HG03097 (cell line): ENCODE data around the gene DVL1.

Source experiments
- ATAC-seq: cut with Tn5 transposase; IDR thresholded peaks from one replicate; pipeline ENCODE4 v1.9.1; 2021; ENCODE audit not compliant: unreplicated experiment, low FRiP score

The DVL1 gene

DNA sequence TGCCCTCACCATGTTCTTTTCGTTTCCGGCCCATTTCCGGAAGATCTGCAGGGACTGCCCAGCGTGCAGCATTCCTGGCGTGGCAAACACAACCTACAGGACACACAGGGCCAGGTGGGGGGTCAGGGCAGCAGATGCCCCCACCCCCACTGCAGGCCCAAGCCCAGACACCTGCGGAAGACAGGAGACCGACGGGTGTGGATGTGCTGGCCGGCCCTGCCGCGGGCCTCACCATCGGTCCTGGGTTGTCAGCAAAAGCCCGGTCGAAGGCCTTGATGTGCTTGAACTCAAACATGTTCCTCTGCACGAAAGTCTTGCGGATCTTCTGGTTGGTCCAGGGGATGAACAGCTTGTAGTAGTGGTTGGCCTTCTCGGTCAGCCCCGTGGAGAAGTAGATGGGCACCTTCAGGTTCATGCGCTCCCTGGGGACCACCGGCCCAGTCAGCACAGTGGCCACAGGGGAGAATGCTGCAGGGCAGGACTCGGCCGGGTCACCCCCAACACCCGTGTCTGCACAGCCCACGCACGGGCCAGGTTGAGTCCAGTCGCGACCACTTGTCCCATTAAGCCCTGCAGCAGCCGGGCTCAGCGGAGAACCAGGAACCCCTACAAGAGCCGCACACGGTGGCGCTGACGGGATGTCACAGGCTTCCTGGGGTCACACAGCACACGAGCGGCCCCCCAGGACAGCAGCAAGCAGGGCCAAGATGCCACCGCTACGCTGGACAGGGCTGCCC lies 35.5 kb downstream of the DVL1 start:
- ATAC-seq = no peak

DNA sequence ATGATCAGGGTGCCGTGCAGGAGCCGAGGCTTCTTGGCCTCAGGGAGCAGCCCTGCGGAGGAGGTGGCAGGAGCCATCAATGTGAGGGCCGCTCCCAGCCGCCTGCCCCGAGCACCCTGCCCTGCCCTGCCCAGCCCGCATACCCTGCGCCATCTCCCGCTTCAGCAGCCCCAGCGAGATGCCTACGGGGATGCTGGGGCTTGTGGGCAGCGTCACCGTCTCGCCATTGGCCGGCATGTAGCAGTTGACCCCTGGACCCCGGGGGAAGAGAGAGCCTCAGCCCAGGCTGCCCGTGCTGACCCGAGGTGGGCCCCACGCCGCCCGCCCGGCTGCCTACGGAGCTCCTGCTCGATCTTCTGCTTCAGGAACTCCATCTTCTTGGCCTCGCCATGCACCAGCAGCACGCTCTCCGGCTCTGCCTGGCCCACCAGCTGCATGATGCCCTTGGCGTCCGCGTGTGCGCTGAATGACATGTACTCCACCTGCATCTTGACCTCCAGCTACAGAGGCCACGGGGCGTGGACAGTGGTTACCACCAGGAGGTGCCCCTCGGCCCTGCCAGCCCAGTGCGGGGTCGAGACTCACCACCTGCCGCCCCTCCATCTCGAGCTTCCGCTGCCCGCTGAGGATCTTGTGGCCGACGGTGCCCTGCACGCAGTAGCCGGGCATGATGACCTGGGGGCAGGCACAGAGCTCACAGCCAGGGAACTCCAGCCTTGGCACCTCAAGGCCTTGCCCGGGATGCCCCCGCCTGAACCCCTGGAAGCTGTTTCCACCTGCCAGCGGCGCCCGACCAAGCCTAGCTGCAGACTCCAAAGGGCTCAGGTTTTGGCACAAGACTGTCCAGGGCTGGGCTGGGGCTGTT lies 36.5 kb downstream of the DVL1 start:
- no peak for ATAC-seq

DNA sequence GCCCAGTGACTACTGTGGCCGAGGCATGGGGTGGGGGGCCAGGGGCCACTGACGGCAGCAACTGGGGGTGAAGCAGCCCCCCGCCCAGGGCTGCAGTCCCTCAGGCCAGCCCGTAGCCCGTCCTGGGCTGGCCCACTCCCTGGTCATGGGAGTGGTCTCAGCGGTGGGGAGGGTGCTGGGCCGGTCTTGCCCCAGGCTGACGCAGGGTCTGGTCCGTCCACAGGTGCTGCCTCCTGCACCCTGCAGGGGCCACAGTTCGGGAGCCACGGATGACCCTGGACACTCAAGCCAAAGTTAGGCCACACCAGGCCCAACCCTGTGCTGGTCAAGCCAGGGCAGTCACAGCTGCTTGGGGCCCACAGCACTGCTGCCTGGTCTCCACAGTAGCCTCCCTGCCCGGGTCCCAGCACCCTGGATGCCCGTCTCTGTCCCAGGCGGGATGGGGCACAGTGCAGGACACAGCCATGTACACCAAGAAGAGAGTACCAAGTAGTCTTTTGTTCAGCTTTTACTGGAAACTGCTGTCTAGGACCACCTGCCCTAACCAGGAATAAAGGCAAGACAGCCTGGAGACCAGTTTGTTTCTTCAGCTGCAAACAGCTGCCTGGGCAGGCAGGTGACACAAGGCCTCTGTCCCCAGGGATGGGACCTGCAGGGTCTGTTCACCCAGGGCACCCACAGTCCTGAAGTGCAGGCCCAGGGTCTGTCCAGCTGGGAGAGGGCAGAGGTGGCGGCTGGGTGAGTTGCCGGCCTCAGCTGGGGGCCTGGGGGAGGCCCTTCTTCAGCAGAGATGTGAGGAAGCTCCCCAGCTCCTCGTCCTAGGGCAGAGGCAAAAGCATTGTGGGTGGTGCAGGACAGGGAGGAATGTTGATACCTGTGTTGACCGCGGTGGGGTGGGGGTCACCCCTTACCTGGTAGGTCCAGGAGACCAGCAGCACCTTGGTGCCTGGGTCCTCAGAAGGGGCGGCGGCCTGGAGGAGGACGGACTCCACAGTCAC lies 37.8 kb downstream of the DVL1 start:
- ATAC-seq = no peak

DNA sequence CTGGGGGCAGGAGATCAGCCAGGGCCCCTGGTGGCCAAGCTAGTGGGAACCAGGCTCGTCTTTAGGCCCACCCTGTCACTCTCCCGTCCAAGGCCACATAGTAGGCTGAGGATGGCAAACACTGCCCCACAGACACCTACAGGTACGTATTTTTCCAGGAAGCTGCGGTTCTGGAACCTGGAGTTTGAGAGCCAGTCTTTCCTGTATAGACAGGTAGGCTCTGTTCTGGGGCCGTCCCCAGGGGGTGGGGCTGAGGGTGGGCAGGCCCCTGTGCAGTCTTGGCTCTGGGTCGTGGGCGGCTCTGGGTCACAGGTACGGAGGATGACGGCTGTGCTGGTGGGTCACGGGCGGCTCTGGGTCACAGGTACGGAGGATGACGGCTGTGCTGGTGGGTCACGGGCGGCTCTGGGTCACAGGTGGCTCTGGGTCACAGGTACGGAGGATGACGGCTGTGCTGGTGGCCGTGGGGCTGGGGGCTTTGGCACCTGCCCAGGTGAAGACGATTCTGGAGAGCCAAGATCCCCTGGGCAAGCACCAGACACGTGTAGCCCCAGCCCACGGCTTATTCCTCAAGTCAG lies 38.7 kb downstream of the DVL1 start:
- ATAC-seq = no peak

DNA sequence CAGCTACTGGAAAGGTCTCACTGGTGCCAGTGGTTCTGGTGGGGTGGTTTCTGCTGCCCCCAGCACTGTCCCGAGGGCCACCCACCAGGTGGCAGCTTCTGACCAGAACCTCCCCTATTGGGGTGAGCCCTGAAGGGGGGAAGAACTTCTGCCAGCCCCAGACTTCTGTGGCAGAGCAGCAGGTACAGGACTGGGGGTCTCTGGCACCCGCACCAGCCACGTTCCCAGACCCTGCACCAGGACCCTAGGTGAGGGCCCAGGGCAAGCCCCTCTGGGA lies 39.2 kb downstream of the DVL1 start:
- no peak for ATAC-seq

DNA sequence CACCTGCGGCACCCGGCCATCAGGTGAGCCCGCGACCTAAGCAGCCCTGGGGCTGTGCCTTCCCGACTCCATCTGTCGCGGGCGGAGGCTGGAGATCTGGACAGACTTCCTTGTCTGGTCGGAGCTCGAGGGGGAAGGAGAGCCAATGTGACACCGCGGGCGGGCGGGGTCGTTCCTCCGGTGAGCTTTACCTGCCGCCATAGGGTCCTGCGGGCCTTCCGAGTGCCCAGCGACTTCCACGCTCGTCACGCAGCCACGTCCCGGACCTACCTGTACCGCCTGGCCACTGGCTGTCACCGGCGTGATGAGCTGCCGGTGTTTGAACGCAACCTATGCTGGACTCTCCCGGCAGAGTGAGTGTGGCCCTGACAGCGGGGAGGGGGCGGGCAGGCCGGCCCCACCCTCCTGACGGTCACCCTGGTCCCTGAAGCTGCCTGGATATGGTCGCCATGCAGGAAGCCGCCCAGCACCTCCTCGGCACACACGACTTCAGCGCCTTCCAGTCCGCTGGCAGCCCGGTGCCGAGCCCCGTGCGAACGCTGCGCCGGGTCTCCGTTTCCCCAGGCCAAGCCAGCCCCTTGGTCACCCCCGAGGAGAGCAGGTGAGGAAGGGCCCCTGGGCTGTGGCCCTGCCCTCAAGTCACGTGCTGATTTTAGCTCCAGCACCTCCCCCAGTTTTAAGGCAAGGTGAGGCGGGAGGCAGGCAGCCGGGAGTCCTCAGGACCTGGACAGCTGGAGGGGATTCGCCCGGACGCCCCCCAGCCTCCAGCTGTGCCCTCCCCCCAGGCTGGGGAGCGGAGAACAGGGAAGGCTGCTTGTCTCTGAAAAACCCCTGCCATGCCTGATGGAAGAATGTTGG lies 39.7 kb downstream of the DVL1 start:
- no peak for ATAC-seq

DNA sequence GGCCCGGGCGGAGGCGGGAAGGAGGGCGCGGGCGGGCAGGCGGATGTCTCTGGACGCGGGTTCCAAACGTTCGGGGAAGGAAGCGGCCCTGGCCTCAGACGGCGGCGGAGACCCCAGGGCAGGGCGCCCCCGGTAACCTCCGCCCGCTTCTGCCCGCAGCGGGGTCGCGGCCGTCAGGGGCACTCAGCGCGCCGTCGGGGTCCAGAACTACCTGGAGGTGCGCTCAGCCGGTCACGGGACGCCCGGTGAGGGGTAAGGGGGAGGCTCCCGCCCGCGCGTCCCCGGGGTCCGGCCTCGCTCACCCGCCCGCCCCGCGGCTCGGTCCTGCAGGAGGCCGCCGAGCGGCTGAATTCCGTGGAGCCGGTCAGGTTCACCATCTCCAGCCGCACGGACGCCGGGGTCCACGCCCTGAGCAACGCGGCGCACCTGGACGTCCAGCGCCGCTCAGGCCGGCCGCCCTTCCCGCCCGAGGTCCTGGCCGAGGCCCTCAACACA lies 40.4 kb downstream of the DVL1 start:
- peak; percentile 0 for ATAC-seq

DNA sequence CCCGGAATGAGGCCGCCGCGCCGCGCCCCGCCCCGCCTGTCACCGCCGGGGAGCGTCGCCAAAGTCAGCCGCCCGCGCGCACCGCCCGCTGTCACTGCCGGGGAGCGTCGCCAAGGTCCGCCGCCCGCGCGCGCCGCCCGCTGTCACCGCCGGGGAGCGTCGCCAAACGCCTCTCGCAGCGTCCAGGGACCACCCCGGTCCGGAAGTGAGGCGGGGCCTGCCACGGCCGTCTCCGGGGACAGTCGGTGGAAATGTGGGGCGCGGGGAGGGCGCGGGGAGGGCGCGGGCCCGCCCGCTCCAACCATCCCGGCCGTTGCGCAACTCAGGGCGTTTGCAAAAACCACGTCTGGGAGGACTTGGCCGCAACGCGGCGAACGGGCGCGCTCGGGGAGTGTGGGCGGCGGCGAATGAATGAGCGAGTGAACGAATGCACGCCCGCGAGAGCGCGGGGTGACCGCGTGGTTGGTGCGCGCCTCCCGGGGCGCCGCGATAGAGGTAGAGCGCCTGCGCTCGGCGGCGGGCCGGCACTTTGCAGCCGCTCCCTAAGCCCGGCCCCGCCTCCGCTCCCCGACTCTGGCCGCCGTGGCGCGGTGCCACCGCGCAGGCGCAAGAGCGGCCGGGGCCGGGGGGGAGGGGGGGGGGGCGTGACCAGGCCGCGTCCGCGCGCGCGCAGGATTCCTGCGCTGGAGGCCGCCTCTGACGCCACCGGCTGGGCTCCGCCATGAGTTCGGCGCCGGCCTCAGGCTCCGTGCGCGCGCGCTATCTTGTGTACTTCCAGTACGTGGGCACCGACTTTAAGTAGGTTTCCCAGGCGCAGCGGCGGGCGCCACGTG lies 41.1 kb downstream of the DVL1 start, which contains the start of the genes ACAP3 and PUSL1:
Gene ACAP3 (minus strand): TSS at position 8 of the 833 bp plus-strand sequence. CDS start 115 bp downstream, outside the sequence.
Gene PUSL1 (plus strand): TSS at position 675 of the 833 bp plus-strand sequence. CDS start 47 bp downstream, at position 722.
- ATAC-seq = peak; percentile 55

DNA sequence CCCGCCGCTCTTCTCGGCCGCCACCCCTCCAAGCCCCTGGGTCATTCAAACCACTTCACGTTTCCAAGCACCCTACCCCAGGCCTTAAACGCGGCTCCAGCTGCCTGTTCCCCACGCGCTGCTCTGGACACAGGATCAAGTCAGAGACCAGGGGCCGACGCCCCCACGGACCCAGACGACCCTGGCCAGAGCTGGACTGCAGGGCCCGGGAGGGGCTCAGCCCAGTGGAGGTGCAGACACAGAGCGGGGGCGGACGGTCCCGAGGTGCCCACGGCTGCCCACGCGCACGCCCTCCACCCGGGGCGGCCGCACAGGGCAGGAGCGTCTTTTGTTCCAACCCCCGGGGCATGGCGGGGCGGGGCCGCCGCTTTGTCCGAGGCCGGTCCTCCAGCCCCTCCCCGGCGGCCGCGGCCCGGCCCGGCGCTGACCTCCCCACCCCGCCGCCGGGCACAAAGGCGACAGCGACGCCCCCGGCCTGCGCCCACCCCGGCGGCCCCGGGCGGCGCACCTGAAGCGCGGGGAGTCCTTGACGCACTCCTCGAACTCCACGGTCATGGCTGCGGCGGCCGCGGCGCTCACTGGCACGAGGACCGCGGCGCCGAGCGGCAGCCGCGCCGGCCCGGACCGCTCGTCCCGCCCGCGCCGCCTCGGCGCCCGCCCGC lies 41.8 kb downstream of the DVL1 start:
- no peak for ATAC-seq

DNA sequence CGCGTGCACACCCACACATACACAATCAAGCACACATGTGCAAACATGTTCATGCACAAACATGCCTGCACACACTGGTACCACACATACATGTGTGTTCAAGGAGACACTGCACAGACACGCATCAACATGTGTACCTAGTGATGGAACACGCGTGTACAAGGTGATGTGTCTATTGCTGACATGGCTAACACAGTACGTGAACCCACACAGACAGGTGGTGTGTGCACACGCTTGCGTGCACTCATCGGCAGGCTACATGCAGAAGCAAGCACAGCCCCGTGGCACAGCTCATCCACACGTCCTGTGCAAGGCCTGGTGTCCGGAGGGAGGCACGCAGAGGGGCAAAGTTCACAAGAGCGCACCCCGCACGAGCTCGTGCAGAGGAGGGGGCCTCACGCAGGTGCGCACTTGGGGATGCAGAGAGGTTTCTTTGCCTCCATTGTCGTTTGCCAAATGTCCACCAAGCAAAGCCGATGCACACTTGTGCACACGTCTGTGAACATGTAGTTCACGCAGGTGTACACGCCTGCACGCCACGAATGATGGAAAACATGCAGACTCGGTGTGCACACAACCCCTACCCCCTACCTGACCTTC lies 42.5 kb downstream of the DVL1 start:
- no peak for ATAC-seq

DNA sequence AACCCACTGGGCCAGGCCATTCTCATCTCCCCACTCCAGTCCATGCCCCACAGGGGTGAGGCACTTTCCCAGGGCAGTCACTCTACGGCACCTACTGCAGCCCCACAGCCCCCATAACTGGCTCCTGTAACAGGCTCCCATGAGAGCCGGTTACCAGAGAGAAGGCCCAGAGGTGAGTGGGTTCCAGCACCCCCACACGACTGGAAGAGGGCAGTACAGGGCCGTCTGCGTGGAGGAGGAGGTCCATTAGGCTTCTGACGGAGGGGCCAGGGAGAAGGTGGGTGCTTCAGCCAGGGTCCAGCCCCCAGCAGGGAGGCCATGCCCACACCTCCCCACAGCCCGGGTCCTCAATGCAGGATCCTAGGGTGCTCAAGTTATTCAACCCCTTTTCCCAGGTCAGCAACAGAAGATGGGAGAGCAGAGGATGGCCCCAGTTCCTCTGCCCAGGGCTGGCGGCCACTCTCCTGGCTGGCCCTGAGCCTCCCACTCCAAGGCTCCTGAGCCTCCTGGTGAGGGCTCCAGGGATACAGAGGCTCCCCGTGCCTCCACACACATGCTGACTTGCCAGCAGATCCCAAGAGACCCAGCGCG lies 43.1 kb downstream of the DVL1 start:
- ATAC-seq = no peak

DNA sequence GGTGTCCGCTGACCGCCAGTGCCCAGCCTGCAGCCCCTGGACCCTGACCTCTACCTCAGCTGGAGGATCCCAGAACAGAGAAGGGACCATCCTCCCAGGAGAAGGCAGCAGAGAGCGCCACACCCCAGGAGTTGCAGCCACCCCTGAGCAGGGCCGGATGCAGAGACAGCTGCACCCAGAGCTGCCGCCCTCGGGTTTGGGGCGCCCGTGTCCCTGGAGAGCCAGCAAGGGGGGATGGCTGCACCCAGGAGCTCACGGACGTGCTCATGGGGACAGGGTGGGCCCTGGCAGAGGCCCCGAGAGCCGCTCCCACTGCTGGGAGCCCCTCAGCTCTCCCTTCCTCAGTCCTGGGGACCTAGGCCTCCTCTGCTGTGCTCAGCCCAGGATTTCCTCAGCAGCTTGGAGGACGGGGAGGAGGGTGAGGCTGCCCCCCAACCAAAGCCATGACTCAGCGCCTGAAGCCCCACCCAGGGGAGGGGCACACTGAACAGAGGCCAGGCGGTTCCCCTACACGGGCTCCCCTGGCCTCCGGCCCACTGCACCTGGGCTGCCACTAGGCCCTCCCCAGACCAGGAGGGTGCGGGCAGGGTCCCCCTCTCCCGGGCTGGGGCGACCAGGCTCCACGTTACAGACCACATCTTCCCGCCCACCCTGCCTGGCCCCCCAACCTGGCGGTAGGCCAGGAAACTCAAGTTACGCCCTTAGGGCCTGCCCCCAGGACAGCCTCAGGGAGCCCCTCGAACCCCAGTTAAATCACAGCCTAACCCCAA lies 43.7 kb downstream of the DVL1 start:
- no peak for ATAC-seq

DNA sequence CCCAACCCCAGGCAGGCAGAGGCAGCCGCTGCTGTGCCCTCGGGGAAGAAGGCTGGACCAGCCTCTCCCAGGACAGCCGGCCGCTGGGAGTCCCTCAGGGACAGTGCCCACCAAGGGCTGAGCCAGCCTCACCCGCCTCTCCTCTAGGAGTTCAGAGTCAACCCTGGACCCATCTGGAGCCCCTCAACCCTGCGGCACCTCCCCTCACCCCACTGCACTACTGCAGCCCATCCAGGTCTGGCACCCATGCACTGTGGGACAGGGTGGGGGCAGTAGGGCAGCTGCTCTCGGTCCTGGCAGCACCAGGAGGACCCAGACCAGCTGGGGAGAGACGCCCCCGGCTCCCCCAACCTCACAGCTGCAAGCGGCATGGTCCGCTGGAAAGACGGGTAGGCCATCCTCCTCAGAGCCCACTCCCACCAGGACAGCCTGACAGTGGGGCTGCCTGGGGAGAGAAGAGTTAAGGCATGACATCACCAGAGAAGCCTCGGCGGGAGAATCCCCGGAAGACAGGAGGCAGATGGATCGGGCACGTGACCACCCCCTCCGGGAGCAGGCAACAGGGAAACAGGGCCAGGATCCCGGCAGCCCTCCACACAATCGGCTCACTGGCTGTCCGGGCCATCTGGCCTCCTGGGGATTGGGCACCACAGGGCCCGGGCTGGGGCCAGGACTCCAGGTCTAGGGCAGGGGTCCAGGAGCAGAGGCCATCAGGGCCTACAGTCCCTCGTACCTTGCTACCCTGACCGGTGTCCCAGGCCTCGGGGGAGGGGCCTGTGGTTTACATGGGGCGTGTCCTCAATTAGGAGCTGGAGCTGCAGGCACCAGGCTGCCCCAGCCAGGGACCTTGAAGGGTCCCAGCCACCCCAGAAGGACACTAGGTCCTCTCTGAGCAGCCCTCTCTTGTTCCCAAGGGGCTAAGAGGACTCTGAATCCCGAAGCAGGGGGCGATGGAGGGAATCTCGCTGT lies 44.6 kb downstream of the DVL1 start:
- ATAC-seq = no peak

DNA sequence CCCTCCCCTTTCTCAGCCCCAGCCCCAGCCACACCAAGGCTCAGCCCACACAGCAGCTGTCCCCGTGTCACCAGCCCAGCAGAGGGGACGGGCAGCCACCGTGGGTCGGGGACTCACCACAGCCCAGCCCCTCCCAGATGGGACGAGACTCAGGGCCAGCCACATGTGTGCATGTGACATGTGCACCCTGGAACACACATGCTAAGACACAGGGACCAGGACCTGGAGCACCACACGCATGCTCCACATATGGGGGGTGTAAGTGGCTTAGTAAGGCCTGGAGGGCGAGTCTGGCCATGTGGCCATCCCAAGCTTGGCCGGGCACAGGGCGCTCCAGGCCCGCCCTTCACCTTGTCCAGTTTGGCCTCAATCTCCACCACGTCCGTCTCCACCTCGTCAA lies 45.5 kb downstream of the DVL1 start:
- no peak for ATAC-seq

DNA sequence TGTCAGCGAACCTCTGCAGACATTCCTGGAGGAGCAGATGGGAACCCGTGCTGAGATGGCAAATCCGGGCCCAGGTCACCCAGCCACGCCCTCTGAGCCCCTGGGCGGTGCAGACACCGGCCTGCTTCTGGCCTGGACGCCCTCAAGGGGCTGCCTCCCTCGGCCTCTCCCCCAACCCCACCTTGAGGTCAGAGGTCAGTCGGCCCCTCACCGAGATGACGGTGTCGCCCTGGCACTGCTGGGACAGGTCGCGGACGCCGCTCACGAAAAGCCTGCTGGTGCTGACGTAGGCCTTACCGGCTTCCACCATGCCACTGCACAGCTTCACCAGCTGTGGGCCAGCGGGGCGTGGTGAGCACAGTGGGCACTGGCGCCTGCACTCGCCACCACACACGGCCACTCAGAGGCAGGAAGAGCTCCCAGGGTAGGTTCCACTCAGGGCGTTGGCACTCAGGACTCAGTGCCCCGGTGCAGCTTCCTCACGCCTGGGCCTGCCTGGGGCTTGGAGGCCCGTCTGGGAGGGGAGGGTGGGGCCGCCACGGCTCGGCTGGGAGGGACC lies 46.2 kb downstream of the DVL1 start:
- no peak for ATAC-seq
